ENCODE data around the gene ACVR2A. TPM values are rescaled to one million over a fixed set of nuclear protein-coding genes. Genes with fewer than 3 reads are reported as not detected.

ACVR2A gene
- total and polyA plus RNA-seq, 12 donors, result 4.7 to 28.1 (median 8.5) TPM

GRCh38 chr2:147916723-147917122 is 71.9 kb downstream of the ACVR2A start:
- Histone ChIP-seq H3K4me1 (replicated peaks in 1 of 2) (peaks cover 0 to 10% of the 10 kb centered on the region in 2 donors), H3K36me3 (replicated peaks in 1 of 2) (no peaks in the 10 kb centered on the region), H3K9me3 (replicated peaks in 1 of 3) (no peaks in the 10 kb centered on the region), H3K27ac (no peak overlapping the region), H3K4me3 (no peak overlapping the region), H3K27me3 (no peaks in the 10 kb centered on the region)
- TF ChIP-seq CTCF (IDR thresholded peaks at IDR 0.05), result no peak
- TF ChIP-seq POLR2A (IDR thresholded peaks at IDR 0.05), result no peak
- DNase-seq, result no peak
- intact Hi-C loops (cut with DNase I), result no loop called here
- WGBS, 4 donors, result 76 to 92% (median 88%) methylated on average over 4 of the region's 4 CpGs

- H3K4me3 ChIP-seq, result no peak overlapping the region
- H3K9me3 ChIP-seq (replicated peaks in 1 of 3), result no peaks in the 10 kb centered on the region
- H3K4me1 ChIP-seq (replicated peaks in 1 of 2), result peaks cover 0 to 10% of the 10 kb centered on the region in 2 donors
- no peaks in the 10 kb centered on the region for H3K27me3 ChIP-seq
- H3K36me3 ChIP-seq (replicated peaks in 1 of 2), result no peaks in the 10 kb centered on the region
- no peak for DNase-seq
- intact Hi-C loops (cut with DNase I), result no loop called here
- WGBS, 4 donors, result 84 to 93% (median 86%) methylated on average over 4 of the region's 4 CpGs
- TF ChIP-seq POLR2A (IDR thresholded peaks at IDR 0.05) (no peak), CTCF (IDR thresholded peaks at IDR 0.05) (no peak)
- no peak overlapping the region for H3K27ac ChIP-seq
These were observed 72.3 kb downstream of the ACVR2A start for GRCh38 chr2:147917161-147917560.

- WGBS, 4 donors, result 80 to 93% (median 87%) methylated on average over 3 of the region's 3 CpGs
- no peaks in the 10 kb centered on the region for H3K4me1 ChIP-seq (replicated peaks in 1 of 2)
- no peaks in the 10 kb centered on the region for H3K9me3 ChIP-seq (replicated peaks in 1 of 3)
- no peak for TF ChIP-seq CTCF (IDR thresholded peaks at IDR 0.05)
- no peak for TF ChIP-seq POLR2A (IDR thresholded peaks at IDR 0.05)
- no peak overlapping the region for H3K4me3 ChIP-seq
- H3K27ac ChIP-seq, result no peak overlapping the region
- no peaks in the 10 kb centered on the region for H3K36me3 ChIP-seq (replicated peaks in 1 of 2)
- H3K27me3 ChIP-seq, result no peaks in the 10 kb centered on the region
- intact Hi-C loops (cut with DNase I), result no loop called here
- DNase-seq, result no peak
These were observed 79.0 kb downstream of the ACVR2A start for GRCh38 chr2:147923846-147924245.

- no peak overlapping the region for H3K4me3 ChIP-seq
- DNase-seq, result no peak
- 94 to 96% (median 95%) methylated on average over 3 of the region's 3 CpGs for WGBS, 4 donors
- no peaks in the 10 kb centered on the region for H3K36me3 ChIP-seq (replicated peaks in 1 of 2)
- no peak overlapping the region for H3K27ac ChIP-seq
- intact Hi-C loops (cut with DNase I), result no loop called here
- no peaks in the 10 kb centered on the region for H3K27me3 ChIP-seq
- H3K9me3 ChIP-seq (replicated peaks in 1 of 3), result no peaks in the 10 kb centered on the region
- no peak for TF ChIP-seq POLR2A (IDR thresholded peaks at IDR 0.05)
- no peak for TF ChIP-seq CTCF (IDR thresholded peaks at IDR 0.05)
- no peaks in the 10 kb centered on the region for H3K4me1 ChIP-seq (replicated peaks in 1 of 2)
These were observed 79.8 kb downstream of the ACVR2A start for GRCh38 chr2:147924647-147925046.
